Subcutaneous abdominal adipose tissue (tissue), 5 donors: ENCODE data around the gene RBP5.
A peak's percentile ranks its signal among the peaks of the same experiment; 100 is the strongest.

ENCODE experiments used
- H3K27ac ChIP-seq: one replicate; pipeline ENCODE4 v1.7.0; 2013; ENCODE audit warnings: low read depth, mild to moderate bottlenecking, inconsistent platforms, low read length, moderate library complexity
- H3K27me3 ChIP-seq, 5 donors: one replicate each; pipeline ENCODE4 v1.7.0; 2013; ENCODE audit warnings: low read length in 5 of 5, inconsistent platforms in 1 of 5; ENCODE audit not compliant: control insufficient read depth in 5 of 5, insufficient read depth in 4 of 5
- H3K36me3 ChIP-seq, 5 donors: one replicate each; pipeline ENCODE4 v1.7.0; 2013; ENCODE audit warnings: low read length in 5 of 5; ENCODE audit not compliant: control insufficient read depth in 5 of 5, insufficient read depth in 5 of 5
- H3K4me1 ChIP-seq, 5 donors: one replicate each; pipeline ENCODE4 v1.7.0; 2013; ENCODE audit warnings: low read length in 5 of 5, mild to moderate bottlenecking in 3 of 5, moderate library complexity in 1 of 5; ENCODE audit not compliant: control insufficient read depth in 5 of 5, insufficient read depth in 5 of 5
- H3K4me3 ChIP-seq, 5 donors: one replicate each; pipeline ENCODE4 v1.7.0; 2013; ENCODE audit warnings: low read length in 5 of 5, low read depth in 1 of 5
- H3K9ac ChIP-seq, 5 donors: one replicate each; pipeline ENCODE4 v1.7.0; 2013; ENCODE audit warnings: low read length in 5 of 5, mild to moderate bottlenecking in 4 of 5, moderate library complexity in 3 of 5
- H3K9me3 ChIP-seq, 5 donors: one replicate each; pipeline ENCODE4 v1.7.0; 2013; ENCODE audit warnings: low read length in 5 of 5; ENCODE audit not compliant: control insufficient read depth in 5 of 5
- donor health status: healthy.
- donor health status: healthy.
- donor health status: healthy.
- donor health status: healthy.
- donor health status: healthy.

The RBP5 gene, protein sequence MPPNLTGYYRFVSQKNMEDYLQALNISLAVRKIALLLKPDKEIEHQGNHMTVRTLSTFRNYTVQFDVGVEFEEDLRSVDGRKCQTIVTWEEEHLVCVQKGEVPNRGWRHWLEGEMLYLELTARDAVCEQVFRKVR

DNA sequence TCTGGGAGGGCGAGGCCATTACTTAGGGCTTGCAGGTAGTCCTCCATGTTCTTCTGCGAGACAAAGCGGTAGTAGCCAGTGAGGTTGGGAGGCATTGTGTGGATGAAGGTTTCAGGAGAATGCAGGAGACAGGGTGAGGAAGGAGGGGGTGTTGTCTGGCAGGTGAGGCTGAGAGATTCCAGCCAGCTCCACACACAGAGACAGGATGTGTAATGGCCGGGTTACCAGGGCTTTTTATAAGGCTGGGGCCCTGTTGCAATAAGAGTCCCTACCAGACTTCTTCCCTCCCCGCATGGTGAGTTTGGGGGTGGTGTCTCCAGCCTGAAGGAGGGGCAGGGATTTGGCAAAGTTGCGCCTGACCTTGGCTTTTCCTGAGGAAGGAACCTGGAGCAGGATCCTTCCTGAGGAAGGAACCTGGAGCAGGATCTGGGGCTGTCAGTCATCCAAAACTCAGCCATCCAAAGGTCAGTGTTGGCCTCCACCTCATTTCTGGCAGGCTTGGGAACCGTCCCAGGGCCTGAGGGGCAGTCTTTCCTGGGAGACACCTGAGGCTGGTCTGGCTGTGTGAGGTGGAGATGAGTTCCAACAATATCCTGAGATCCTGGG is at the start of gene RBP5:
Gene RBP5, minus strand, starts transcription at position 209 of the 606 bp plus-strand sequence. Its CDS starts 114 bp downstream, at position 95.
- Histone ChIP-seq H3K9me3 (no peaks in the 10 kb centered on the region), H3K9ac (peak within 1 kb of the TSS in 4 of 5 donors; percentile 32 to 56 (median 48)), H3K27ac (no peak within 1 kb of the TSS), H3K36me3 (peaks cover 0 to 2% (median 0%) of the 10 kb centered on the region in 5 donors), H3K27me3 (peaks cover 10 to 37% (median 28%) of the 10 kb centered on the region in 5 donors), H3K4me3 (peak within 1 kb of the TSS; percentile 24 to 71 (median 61)), H3K4me1 (peaks cover 8 to 38% (median 31%) of the 10 kb centered on the region in 5 donors)

DNA sequence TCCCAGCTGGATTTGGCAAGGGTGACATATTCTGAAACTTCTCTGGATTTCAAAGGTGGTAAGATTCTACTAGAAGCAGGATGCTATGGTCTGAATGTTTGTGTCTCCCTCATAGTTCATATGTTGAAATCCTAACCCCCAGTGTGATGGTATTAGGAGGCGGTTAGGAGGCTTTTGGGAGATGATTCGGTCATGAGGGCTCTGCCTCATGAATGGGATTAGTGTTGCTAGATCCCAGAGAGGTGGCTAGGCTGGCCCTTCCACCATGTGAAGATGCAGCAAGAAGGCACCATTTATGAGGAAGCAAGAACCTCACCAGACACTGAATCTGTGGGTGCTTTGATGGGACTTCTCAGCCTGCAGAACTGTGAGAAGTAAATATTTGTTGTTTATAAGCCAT is 49.8 kb upstream of the RBP5 start:
- Histone ChIP-seq H3K27me3 (no peaks in the 10 kb centered on the region), H3K36me3 (no peaks in the 10 kb centered on the region), H3K9ac (no peak overlapping the region), H3K4me3 (no peak overlapping the region), H3K27ac (no peak overlapping the region), H3K4me1 (no peaks in the 10 kb centered on the region), H3K9me3 (peaks cover 0 to 6% (median 0%) of the 10 kb centered on the region in 5 donors)

DNA sequence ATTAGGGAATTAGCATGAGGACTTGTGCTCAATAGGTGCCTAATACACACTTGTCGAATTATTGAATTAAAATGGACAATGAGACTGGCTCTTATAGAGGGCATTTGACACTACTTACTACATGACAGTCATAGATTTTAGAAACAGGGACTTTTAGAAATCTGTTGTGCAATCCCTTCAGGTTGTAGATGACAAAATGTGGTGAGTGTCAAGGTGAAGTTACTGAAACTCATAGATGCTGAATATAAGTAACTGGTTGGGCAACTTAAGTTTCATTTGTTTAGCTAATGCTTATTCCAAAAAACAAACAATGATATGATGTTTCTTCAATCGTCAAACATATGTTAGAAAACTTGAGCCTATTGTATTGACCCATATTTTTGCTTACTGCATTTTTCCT is 47.9 kb upstream of the RBP5 start:
- H3K9me3 ChIP-seq: peaks cover 0 to 13% (median 3%) of the 10 kb centered on the region in 5 donors

DNA sequence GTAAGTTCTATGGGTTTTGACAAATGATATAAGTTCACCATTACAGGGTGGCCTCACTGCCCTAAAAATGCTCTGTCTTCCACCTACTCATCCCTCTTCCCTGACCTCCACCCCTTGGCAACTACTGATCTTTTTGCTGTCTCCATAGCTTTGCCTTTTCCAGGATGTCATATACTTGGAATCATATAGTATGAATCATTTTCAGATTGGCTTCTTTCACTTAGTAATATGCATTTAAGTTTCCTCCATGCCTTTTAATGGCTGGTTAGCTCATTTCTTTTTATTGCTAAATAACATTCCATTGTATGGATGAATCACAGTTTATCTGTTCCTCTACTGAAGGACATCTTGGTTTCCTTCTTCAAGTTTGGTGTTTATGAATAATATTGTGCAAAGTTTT is 46.8 kb upstream of the RBP5 start:
- Histone ChIP-seq H3K9ac (no peak overlapping the region), H3K36me3 (no peaks in the 10 kb centered on the region)

More for the DNA sequence above, 47.9 kb upstream of the RBP5 start:
- Histone ChIP-seq H3K4me3 (no peak overlapping the region), H3K9ac (no peak overlapping the region), H3K4me1 (no peaks in the 10 kb centered on the region), H3K27me3 (no peaks in the 10 kb centered on the region), H3K27ac (no peak overlapping the region), H3K36me3 (no peaks in the 10 kb centered on the region)

DNA sequence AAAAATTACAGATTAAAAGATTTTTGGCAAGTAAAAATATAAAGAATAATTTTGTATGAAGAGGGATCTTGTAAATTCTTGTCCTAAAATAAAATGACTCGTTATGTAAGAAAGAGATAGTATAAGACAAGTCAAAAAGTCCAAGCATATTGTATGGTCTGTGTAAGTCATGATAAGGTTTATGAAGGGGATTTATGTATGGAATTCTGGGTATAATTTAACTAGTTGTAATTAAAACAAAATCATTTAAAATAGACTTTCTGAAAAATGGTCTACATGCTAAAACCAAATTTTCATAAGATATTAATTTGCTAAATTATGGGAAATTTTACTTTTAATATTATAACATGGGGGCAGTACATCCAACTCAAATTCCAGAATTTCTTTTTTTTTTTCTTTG is 43.2 kb upstream of the RBP5 start:
- no peak overlapping the region for H3K4me3 ChIP-seq
- no peak overlapping the region for H3K27ac ChIP-seq
- H3K9me3 ChIP-seq: peaks cover 3 to 45% (median 30%) of the 10 kb centered on the region in 5 donors
- no peaks in the 10 kb centered on the region for H3K4me1 ChIP-seq
- H3K9ac ChIP-seq: no peak overlapping the region
- H3K27me3 ChIP-seq: no peaks in the 10 kb centered on the region
- H3K36me3 ChIP-seq: no peaks in the 10 kb centered on the region

More for the DNA sequence above, 46.8 kb upstream of the RBP5 start:
- H3K9me3 ChIP-seq: peaks cover 0 to 21% (median 7%) of the 10 kb centered on the region in 5 donors
- H3K27ac ChIP-seq: no peak overlapping the region
- H3K4me3 ChIP-seq: no peak overlapping the region
- H3K27me3 ChIP-seq: no peaks in the 10 kb centered on the region
- H3K4me1 ChIP-seq: no peaks in the 10 kb centered on the region

DNA sequence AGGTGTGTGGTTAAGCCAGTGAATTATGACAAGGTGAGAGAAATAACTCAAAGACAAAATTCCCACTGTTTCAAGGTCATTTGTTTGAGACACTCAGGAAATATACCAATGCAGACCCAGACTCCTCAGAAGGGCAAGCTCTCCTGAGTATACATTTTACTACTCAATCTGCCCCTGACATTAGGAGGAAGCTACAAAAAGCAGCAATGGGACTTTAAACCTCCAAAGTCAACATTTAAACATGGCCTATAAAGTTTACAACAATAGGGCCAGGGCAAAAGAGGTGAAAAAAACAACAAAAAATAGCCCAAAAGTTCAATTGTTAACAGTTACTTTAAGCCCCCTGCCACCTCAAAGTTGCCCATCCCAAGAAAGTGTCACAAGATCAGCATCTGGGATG is 41.3 kb upstream of the RBP5 start:
- no peak overlapping the region for H3K9ac ChIP-seq
- no peaks in the 10 kb centered on the region for H3K4me1 ChIP-seq
- no peak overlapping the region for H3K27ac ChIP-seq
- H3K36me3 ChIP-seq: no peaks in the 10 kb centered on the region
- no peaks in the 10 kb centered on the region for H3K27me3 ChIP-seq
- peaks cover 3 to 39% (median 30%) of the 10 kb centered on the region in 5 donors for H3K9me3 ChIP-seq
- H3K4me3 ChIP-seq: no peak overlapping the region

DNA sequence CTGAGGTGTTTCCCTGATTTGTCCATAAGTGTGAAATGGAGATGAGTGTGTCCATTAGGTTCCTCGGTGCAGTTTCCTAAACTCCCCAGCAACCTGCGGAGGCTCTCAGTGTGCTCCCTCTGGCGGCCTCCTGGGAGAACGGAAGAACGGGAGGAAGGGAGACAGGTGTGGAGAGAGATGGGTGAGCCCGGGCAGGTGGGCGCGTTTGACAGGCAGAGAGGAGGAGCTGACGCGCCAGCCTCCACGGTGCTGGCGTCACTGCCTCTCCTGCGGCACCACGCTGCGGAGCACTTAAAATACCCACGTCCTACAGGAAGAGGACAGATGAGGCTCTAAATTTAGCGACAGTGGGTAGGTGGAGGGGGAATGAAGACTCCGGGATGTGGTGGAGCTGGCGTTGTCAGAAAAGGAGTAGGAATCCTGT is 34.0 kb upstream of the RBP5 start:
- Histone ChIP-seq H3K27ac (no peak overlapping the region), H3K27me3 (peaks cover 0 to 7% (median 3%) of the 10 kb centered on the region in 5 donors), H3K36me3 (peaks cover 0 to 3% (median 0%) of the 10 kb centered on the region in 5 donors), H3K9me3 (peaks cover 0 to 5% (median 1%) of the 10 kb centered on the region in 5 donors), H3K4me1 (peaks cover 3 to 40% (median 36%) of the 10 kb centered on the region in 5 donors), H3K4me3 (no peak overlapping the region), H3K9ac (no peak overlapping the region)

DNA sequence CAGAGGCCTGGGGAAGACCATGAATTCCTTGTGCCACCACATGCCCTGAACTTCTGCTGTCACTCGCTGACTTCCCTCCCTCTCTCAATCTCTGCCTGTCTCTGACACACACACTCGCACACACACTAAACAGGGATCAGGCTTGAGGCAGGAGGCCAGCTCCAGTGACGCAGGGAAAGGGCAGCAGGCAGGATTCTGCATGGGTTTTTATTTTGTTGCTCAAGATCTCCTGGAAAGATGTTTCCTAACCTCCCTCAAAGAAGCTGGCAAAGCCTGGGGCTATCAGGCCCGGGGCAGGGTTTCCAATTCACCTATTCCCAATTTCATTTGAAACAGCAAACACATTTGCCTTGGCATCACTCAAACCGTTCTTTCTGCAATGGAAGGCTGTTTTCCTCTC is 33.1 kb upstream of the RBP5 start:
- H3K27me3 ChIP-seq: peaks cover 0 to 7% (median 3%) of the 10 kb centered on the region in 5 donors
- peaks cover 0 to 11% (median 0%) of the 10 kb centered on the region in 5 donors for H3K36me3 ChIP-seq
- peak overlapping the region; percentile 73 for H3K27ac ChIP-seq
- no peaks in the 10 kb centered on the region for H3K9me3 ChIP-seq
- no peak overlapping the region for H3K4me3 ChIP-seq
- no peak overlapping the region for H3K9ac ChIP-seq
- H3K4me1 ChIP-seq: peaks cover 3 to 40% (median 36%) of the 10 kb centered on the region in 5 donors

DNA sequence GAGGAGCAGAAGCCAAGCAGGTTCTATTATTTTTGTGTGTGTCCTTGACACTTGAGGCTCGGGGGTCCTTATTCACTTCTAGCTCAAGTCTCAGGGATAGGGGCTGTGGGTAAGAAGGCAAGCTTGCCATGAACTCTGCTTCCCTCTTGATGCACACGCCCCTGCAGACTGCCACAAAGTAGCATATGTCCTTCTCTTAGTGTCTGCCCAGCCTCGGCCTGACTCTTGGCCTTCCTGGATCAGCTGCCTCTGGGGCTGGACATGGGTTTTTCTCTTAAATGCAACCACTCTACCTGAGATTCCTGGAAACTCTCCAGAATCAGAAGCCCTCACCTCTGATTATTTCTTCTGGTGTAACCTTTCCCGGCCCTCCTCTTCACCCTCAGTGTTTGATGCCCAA is 32.6 kb upstream of the RBP5 start:
- Histone ChIP-seq H3K27me3 (peaks cover 0 to 7% (median 3%) of the 10 kb centered on the region in 5 donors), H3K4me1 (peaks cover 3 to 43% (median 36%) of the 10 kb centered on the region in 5 donors), H3K36me3 (peaks cover 0 to 12% (median 0%) of the 10 kb centered on the region in 5 donors), H3K4me3 (no peak overlapping the region), H3K27ac (peak overlapping the region; percentile 73), H3K9me3 (no peaks in the 10 kb centered on the region), H3K9ac (no peak overlapping the region)

DNA sequence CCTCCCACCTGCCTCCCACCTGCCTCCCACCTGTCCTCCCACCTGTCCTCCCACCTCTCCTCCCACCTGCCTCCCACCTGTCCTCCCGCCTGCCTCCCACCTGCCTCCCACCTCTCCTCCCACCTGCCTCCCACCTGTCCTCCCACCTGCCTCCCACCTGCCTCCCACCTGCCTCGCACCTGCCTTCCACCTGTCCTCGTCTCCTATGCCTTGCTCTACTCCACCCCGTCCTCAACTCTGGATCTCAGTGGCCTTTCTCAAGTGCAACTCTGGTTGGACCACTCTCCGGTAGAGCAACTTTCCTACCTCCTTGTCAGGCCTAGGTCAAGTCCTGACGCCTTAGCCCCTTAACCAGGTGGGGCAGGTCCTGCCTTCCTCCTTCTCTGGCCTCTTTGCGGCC is 31.5 kb upstream of the RBP5 start:
- H3K36me3 ChIP-seq: peaks cover 0 to 15% (median 3%) of the 10 kb centered on the region in 5 donors
- peak overlapping the region; percentile 37 for H3K27ac ChIP-seq
- H3K4me3 ChIP-seq: no peak overlapping the region
- no peaks in the 10 kb centered on the region for H3K9me3 ChIP-seq
- peaks cover 0 to 7% (median 3%) of the 10 kb centered on the region in 5 donors for H3K27me3 ChIP-seq
- H3K9ac ChIP-seq: no peak overlapping the region
- peaks cover 3 to 54% (median 46%) of the 10 kb centered on the region in 5 donors for H3K4me1 ChIP-seq
